Neuronal stem cell (in vitro differentiated cells): Measurements from ENCODE around the gene PSMD1.

Experiments
- DNase-seq: peaks from one replicate; pipeline ENCODE4 v3.0.0-alpha.2; 2013; ENCODE audit warnings: low spot score
- H2AFZ ChIP-seq: one replicate; pipeline ENCODE4 v1.6.1; 2013; ENCODE audit warnings: mild to moderate bottlenecking, low read length, inconsistent platforms
- H2AK5ac ChIP-seq: 2 replicates; pipeline ENCODE4 v1.6.1; 2013; ENCODE audit warnings: low read depth, mild to moderate bottlenecking, inconsistent platforms, low read length, moderate library complexity, mixed read lengths
- H2BK120ac ChIP-seq: 2 replicates; pipeline ENCODE4 v1.6.1; 2013; ENCODE audit warnings: low read depth, mild to moderate bottlenecking, inconsistent platforms, low read length, moderate library complexity, mixed read lengths
- H2BK12ac ChIP-seq: one replicate; pipeline ENCODE4 v1.6.1; 2013; ENCODE audit warnings: low read length, inconsistent platforms
- H2BK15ac ChIP-seq: 2 replicates; pipeline ENCODE4 v1.6.1; 2013; ENCODE audit warnings: mild to moderate bottlenecking, low read length, inconsistent platforms, mixed read lengths
- H2BK5ac ChIP-seq: one replicate; pipeline ENCODE4 v1.6.1; 2013; ENCODE audit warnings: inconsistent platforms, mild to moderate bottlenecking, low read length, moderate library complexity
- H3K14ac ChIP-seq: one replicate; pipeline ENCODE4 v1.6.1; 2013; ENCODE audit warnings: low read length, inconsistent platforms
- H3K18ac ChIP-seq: 2 replicates; pipeline ENCODE4 v1.6.1; 2013; ENCODE audit warnings: low read length, inconsistent platforms
- H3K23ac ChIP-seq: 2 replicates; pipeline ENCODE4 v1.6.1; 2013; ENCODE audit warnings: low read depth, mild to moderate bottlenecking, mixed read lengths, low read length, inconsistent platforms; ENCODE audit not compliant: poor library complexity
- H3K27ac ChIP-seq: replicated peaks from 3 replicates; pipeline ENCODE4 v1.5.1; 2013; ENCODE audit warnings: low read length, inconsistent platforms
- H3K27me3 ChIP-seq, 3 experiments: 2 replicates each; pipeline ENCODE4 v1.6.1; 2013; ENCODE audit warnings: low read length in 3 of 3, mild to moderate bottlenecking in 2 of 3, inconsistent platforms in 1 of 3, low read depth in 1 of 3, mixed read lengths in 1 of 3, moderate library complexity in 1 of 3; ENCODE audit not compliant: control insufficient read depth in 3 of 3, insufficient read depth in 3 of 3
- H3K36me3 ChIP-seq, 2 donors: replicated peaks in 1 of 2; 2 replicates each; pipeline ENCODE4 v1.6.1; 2013; ENCODE audit warnings: low read length in 2 of 2; ENCODE audit not compliant: control insufficient read depth in 2 of 2, insufficient read depth in 2 of 2
- H3K4ac ChIP-seq: 2 replicates; pipeline ENCODE4 v1.6.1; 2013; ENCODE audit warnings: inconsistent platforms, mild to moderate bottlenecking, low read length, moderate library complexity
- H3K4me1 ChIP-seq, 2 donors: 1 replicate in 1 of 2; 2 replicates in 1 of 2; pipeline ENCODE4 v1.6.1; 2013; ENCODE audit warnings: low read length in 2 of 2, low read depth in 1 of 2; ENCODE audit not compliant: control insufficient read depth in 2 of 2, insufficient read depth in 1 of 2
- H3K4me2 ChIP-seq: one replicate; pipeline ENCODE4 v1.6.1; 2013; ENCODE audit warnings: mild to moderate bottlenecking, low read length, inconsistent platforms; ENCODE audit not compliant: insufficient read depth, poor library complexity, severe bottlenecking
- H3K4me3 ChIP-seq, 2 donors: 2 replicates each; pipeline ENCODE4 v1.5.1; 2013; ENCODE audit warnings: low read length in 2 of 2, mild to moderate bottlenecking in 2 of 2, inconsistent platforms in 1 of 2, moderate library complexity in 1 of 2
- H3K79me1 ChIP-seq: one replicate; pipeline ENCODE4 v1.6.1; 2013; ENCODE audit warnings: low read depth, mild to moderate bottlenecking, inconsistent platforms, low read length, moderate library complexity
- H3K9ac ChIP-seq: one replicate; pipeline ENCODE4 v1.6.1; 2013; ENCODE audit warnings: mild to moderate bottlenecking, low read depth, low read length, inconsistent platforms; ENCODE audit not compliant: poor library complexity
- H3K9me3 ChIP-seq, 2 donors: replicated peaks in 1 of 2; 2 replicates each; pipeline versions ENCODE3 to v1.6.1; 2013; ENCODE audit warnings: low read length in 2 of 2, mild to moderate bottlenecking in 2 of 2, inconsistent platforms in 1 of 2, low read depth in 1 of 2, mixed read lengths in 1 of 2, moderate library complexity in 1 of 2; ENCODE audit not compliant: control insufficient read depth in 2 of 2, insufficient read depth in 1 of 2
- H4K8ac ChIP-seq: one replicate; pipeline ENCODE4 v1.6.1; 2013; ENCODE audit warnings: low read depth, mild to moderate bottlenecking, inconsistent platforms, low read length, moderate library complexity
- H4K91ac ChIP-seq: one replicate; pipeline ENCODE4 v1.6.1; 2013; ENCODE audit warnings: low read length, low read depth, mild to moderate bottlenecking, inconsistent platforms; ENCODE audit not compliant: poor library complexity
- WGBS, 2 donors: extraction: QIAGEN DNeasy Blood & Tissue Kit; methylation state at CpG; one replicate each; pipeline ENCODE4 v1.1.7; 2013; ENCODE audit warnings: missing lambda C conversion rate in 2 of 2, mixed read lengths in 1 of 2; ENCODE audit not compliant: insufficient read length in 2 of 2, insufficient replicate concordance in 1 of 2; ENCODE audit errors: extremely low coverage in 2 of 2; 5-methylcytosine and 5-hydroxymethylcytosine counted together

PSMD1 gene

GRCh38 chr2:231200805-231201474, 144.3 kb downstream of the PSMD1 start:
- no CpG with 5 or more reads among the region's 3 CpGs for WGBS, 2 donors
- H3K36me3 ChIP-seq = peaks cover 11 to 38% of the 10 kb centered on the region in 2 donors
- H3K18ac ChIP-seq = no peak overlapping the region
- no peak overlapping the region for H2AFZ ChIP-seq
- no peak overlapping the region for H3K23ac ChIP-seq
- no peak overlapping the region for H2BK12ac ChIP-seq
- H3K27ac ChIP-seq = no peak overlapping the region
- H2BK15ac ChIP-seq = no peak overlapping the region
- H3K14ac ChIP-seq = no peak overlapping the region
- no peak overlapping the region for H2BK5ac ChIP-seq
- H3K79me1 ChIP-seq = peaks cover 5% of the 10 kb centered on the region
- H3K4me2 ChIP-seq = no peak overlapping the region
- peaks cover 2 to 5% of the 10 kb centered on the region in 2 donors for H3K4me1 ChIP-seq
- DNase-seq = no peak
- no peak overlapping the region for H2AK5ac ChIP-seq
- H3K4ac ChIP-seq = no peak overlapping the region
- H3K4me3 ChIP-seq = no peak overlapping the region
- peaks cover 0 to 2% of the 10 kb centered on the region in 2 donors for H3K9me3 ChIP-seq
- no peak overlapping the region for H3K9ac ChIP-seq
- H3K27me3 ChIP-seq = no peaks in the 10 kb centered on the region
- H2BK120ac ChIP-seq = no peak overlapping the region
- no peak overlapping the region for H4K91ac ChIP-seq
- H4K8ac ChIP-seq = no peak overlapping the region

- Histone ChIP-seq H3K79me1 (peaks cover 5% of the 10 kb centered on the region), H4K8ac (no peak overlapping the region), H3K27ac (no peak overlapping the region), H3K4me2 (no peak overlapping the region), H3K9ac (no peak overlapping the region), H3K27me3 (no peaks in the 10 kb centered on the region), H3K14ac (no peak overlapping the region), H2BK5ac (no peak overlapping the region), H3K23ac (no peak overlapping the region), H2BK120ac (no peak overlapping the region), H3K4me1 (peaks cover 2 to 5% of the 10 kb centered on the region in 2 donors), H2AK5ac (no peak overlapping the region), H3K18ac (no peak overlapping the region), H3K36me3 (peaks cover 11 to 43% of the 10 kb centered on the region in 2 donors), H3K4ac (no peak overlapping the region), H4K91ac (no peak overlapping the region), H3K4me3 (no peak overlapping the region), H2BK12ac (no peak overlapping the region), H2AFZ (no peak overlapping the region), H3K9me3 (peaks cover 0 to 2% of the 10 kb centered on the region in 2 donors), H2BK15ac (no peak overlapping the region)
- WGBS, 2 donors = no CpG with 5 or more reads among the region's 4 CpGs
- no peak for DNase-seq
Observed at GRCh38 chr2:231201475-231201814, 144.8 kb downstream of the PSMD1 start.

GRCh38 chr2:231203087-231203486, 146.4 kb downstream of the PSMD1 start:
- Histone ChIP-seq H3K79me1 (peaks cover 5% of the 10 kb centered on the region), H3K4me3 (no peak overlapping the region), H3K9me3 (peaks cover 0 to 2% of the 10 kb centered on the region in 2 donors), H4K8ac (no peak overlapping the region), H2BK15ac (no peak overlapping the region), H3K14ac (no peak overlapping the region), H2BK12ac (no peak overlapping the region), H3K18ac (no peak overlapping the region), H3K36me3 (peaks cover 11 to 52% of the 10 kb centered on the region in 2 donors), H2AK5ac (no peak overlapping the region), H3K4me2 (no peak overlapping the region), H2AFZ (no peak overlapping the region), H2BK120ac (no peak overlapping the region), H2BK5ac (no peak overlapping the region), H3K4me1 (peaks cover 2 to 4% of the 10 kb centered on the region in 2 donors), H3K27me3 (no peaks in the 10 kb centered on the region), H4K91ac (no peak overlapping the region), H3K23ac (no peak overlapping the region), H3K4ac (no peak overlapping the region), H3K27ac (no peak overlapping the region), H3K9ac (no peak overlapping the region)
- DNase-seq = no peak
- no CpG with 5 or more reads among the region's 7 CpGs for WGBS, 2 donors

- peaks cover 2 to 10% of the 10 kb centered on the region in 2 donors for H3K4me1 ChIP-seq
Observed at GRCh38 chr2:231204146-231204545, 147.5 kb downstream of the PSMD1 start.

More at GRCh38 chr2:231204146-231204545, 147.5 kb downstream of the PSMD1 start:
- no peak overlapping the region for H3K4me2 ChIP-seq
- H2BK5ac ChIP-seq = no peak overlapping the region
- H3K36me3 ChIP-seq = peaks cover 15 to 61% of the 10 kb centered on the region in 2 donors
- H3K9me3 ChIP-seq = peaks cover 0 to 2% of the 10 kb centered on the region in 2 donors
- no peak overlapping the region for H3K4ac ChIP-seq
- peaks cover 5% of the 10 kb centered on the region for H3K79me1 ChIP-seq
- H2BK15ac ChIP-seq = no peak overlapping the region
- no peak for DNase-seq
- H2AK5ac ChIP-seq = no peak overlapping the region
- H4K8ac ChIP-seq = no peak overlapping the region
- no peak overlapping the region for H2AFZ ChIP-seq
- H3K27ac ChIP-seq = no peak overlapping the region
- H3K9ac ChIP-seq = no peak overlapping the region
- no peak overlapping the region for H2BK120ac ChIP-seq
- H3K18ac ChIP-seq = no peak overlapping the region
- H2BK12ac ChIP-seq = no peak overlapping the region
- no CpG with 5 or more reads among the region's 3 CpGs for WGBS, 2 donors
- H4K91ac ChIP-seq = no peak overlapping the region
- no peaks in the 10 kb centered on the region for H3K27me3 ChIP-seq
- no peak overlapping the region for H3K23ac ChIP-seq
- H3K4me3 ChIP-seq = no peak overlapping the region
- no peak overlapping the region for H3K14ac ChIP-seq
